ENCODE measurements around the gene ETS1. TPM values are rescaled to one million over a fixed set of nuclear protein-coding genes. Genes with fewer than 3 reads are reported as not detected.

ETS1 gene
- polyA plus RNA-seq, 1 donor (not counting 4 experiments of a cell fraction or from before 2014, with no cell fraction given), result 41.0 TPM

DNA sequence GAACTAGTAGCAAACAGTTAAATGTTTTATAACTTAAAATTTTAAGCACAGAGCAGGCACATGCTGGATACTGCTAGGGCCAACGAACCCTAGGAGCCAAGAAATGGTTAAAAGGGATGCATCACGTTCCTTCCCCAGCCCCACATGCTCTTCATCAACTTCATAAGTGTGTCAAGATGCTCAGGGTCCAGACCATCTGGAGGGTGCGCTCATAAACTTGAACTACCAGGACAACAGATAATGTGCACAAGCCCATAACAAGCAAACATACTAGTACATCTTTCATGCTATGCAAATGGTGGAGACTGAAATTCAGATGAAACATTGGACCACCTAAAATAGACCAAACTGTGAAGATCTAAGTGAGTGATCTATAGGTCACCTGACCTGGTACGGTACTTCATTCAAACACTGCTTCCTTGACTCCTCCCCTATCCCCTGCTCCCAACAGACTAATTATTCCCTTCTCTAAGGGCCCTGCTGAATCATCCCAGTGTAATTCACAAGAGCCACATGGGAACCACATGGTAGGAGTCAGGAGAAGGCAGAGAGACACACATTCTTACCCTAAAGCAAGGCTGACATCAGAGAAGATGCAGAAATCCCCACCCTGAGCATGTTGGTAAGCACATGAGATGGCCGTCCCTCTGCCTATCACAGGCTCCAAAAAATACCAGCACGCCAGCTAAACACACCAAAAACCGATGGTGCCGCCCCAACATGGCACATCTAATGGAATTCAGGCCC is 83.9 kb downstream of the ETS1 start:
- Histone ChIP-seq H3K9me1 (ENCODE audit: control insufficient read depth, extremely low read depth, insufficient read depth, low read length) (no peaks in the 10 kb centered on the region), H3K4me1 (ENCODE audit: control insufficient read depth, extremely low read depth, insufficient read depth, low read length) (peaks cover 76% of the 10 kb centered on the region), H2AFZ (ENCODE audit: control insufficient read depth, low read length) (no peak overlapping the region), H3K27me3 (ENCODE audit: control insufficient read depth, extremely low read depth, insufficient read depth, low read length) (no peaks in the 10 kb centered on the region), H3K4me2 (ENCODE audit: control insufficient read depth, extremely low read depth, insufficient read depth, low read depth, low read length) (peak overlapping the region; percentile 45), H3K36me3 (ENCODE audit: control insufficient read depth in 2 of 2, extremely low read depth in 1 of 2, insufficient read depth in 2 of 2, low read length in 2 of 2) (peaks cover 6 to 40% of the 10 kb centered on the region in 2 experiments), H4K20me1 (ENCODE audit: control insufficient read depth, extremely low read depth, insufficient read depth, low read length) (peaks cover 5% of the 10 kb centered on the region), H3K79me2 (ENCODE audit: control insufficient read depth, insufficient read depth, low read length) (peaks cover 89% of the 10 kb centered on the region), H3K9me3 (ENCODE audit: control insufficient read depth, low read depth, low read length) (no peaks in the 10 kb centered on the region), H3K27ac (ENCODE audit: control insufficient read depth, insufficient read depth, low read length) (peak overlapping the region; percentile 90), H3K9ac (ENCODE audit: control insufficient read depth, extremely low read depth, insufficient read depth, low read length) (peak overlapping the region; percentile 49), H3K4me3 (ENCODE audit: control insufficient read depth in 2 of 3, extremely low read depth in 1 of 3, insufficient read depth in 2 of 3, low read depth in 1 of 3, low read length in 3 of 3) (peak overlapping the region in 1 of 3 experiments; percentile 12)
- dilution Hi-C loops (cut with MboI; ENCODE audit: extremely low pct_ligation_motif_present, low sequenced_read_pairs), result loop anchor here (25.0 kb wide), 1 partner anchor 109 kb away; no protein-coding TSS in a partner anchor
- TF ChIP-seq EZH2 (IDR thresholded peaks at IDR 0.05; ENCODE audit: low read length), result no peak
- TF ChIP-seq, protein P1, sequence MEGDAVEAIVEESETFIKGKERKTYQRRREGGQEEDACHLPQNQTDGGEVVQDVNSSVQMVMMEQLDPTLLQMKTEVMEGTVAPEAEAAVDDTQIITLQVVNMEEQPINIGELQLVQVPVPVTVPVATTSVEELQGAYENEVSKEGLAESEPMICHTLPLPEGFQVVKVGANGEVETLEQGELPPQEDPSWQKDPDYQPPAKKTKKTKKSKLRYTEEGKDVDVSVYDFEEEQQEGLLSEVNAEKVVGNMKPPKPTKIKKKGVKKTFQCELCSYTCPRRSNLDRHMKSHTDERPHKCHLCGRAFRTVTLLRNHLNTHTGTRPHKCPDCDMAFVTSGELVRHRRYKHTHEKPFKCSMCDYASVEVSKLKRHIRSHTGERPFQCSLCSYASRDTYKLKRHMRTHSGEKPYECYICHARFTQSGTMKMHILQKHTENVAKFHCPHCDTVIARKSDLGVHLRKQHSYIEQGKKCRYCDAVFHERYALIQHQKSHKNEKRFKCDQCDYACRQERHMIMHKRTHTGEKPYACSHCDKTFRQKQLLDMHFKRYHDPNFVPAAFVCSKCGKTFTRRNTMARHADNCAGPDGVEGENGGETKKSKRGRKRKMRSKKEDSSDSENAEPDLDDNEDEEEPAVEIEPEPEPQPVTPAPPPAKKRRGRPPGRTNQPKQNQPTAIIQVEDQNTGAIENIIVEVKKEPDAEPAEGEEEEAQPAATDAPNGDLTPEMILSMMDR (optimal IDR thresholded peaks at IDR 0.05 in 1 of 3, IDR thresholded peaks at IDR 0.05 in 1 of 3, conservative IDR thresholded peaks at IDR 0.05 in 1 of 3; ENCODE audit: extremely low read depth in 1 of 3, insufficient read depth in 2 of 3, low read length in 3 of 3), result no peak
- peak; percentile 97 for FAIRE-seq
- DNase-seq (ENCODE audit: low read depth, low spot score), result peak; percentile 75

DNA sequence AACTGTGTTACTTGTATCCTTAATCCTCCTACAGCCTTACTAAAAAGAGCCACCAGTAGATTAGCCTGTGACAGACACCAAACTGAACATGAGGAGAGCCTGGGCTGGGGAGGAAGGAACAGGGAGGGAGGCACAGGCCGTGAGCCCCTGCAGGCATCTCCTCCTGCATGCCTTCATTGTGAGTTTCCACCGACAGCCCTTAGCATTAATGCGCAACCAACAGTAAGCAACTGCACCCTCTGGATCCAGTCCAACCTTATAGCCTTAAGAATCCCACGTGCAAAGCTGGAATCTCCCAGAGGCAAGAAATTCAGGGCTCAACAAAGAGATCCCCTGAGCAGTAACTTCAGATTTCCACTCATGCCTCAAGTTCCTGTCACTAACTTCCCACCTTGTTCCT is 84.6 kb downstream of the ETS1 start:
- H3K9me3 ChIP-seq (ENCODE audit: control insufficient read depth, low read depth, low read length), result no peaks in the 10 kb centered on the region
- peaks cover 76% of the 10 kb centered on the region for H3K4me1 ChIP-seq (ENCODE audit: control insufficient read depth, extremely low read depth, insufficient read depth, low read length)
- TF ChIP-seq, protein P1 (optimal IDR thresholded peaks at IDR 0.05 in 1 of 3, IDR thresholded peaks at IDR 0.05 in 1 of 3, conservative IDR thresholded peaks at IDR 0.05 in 1 of 3; ENCODE audit: extremely low read depth in 1 of 3, insufficient read depth in 2 of 3, low read length in 3 of 3), result no peak
- no peak for TF ChIP-seq EZH2 (IDR thresholded peaks at IDR 0.05; ENCODE audit: low read length)
- no peak overlapping the region for H3K4me3 ChIP-seq (ENCODE audit: control insufficient read depth in 2 of 3, extremely low read depth in 1 of 3, insufficient read depth in 2 of 3, low read depth in 1 of 3, low read length in 3 of 3)
- no peaks in the 10 kb centered on the region for H3K27me3 ChIP-seq (ENCODE audit: control insufficient read depth, extremely low read depth, insufficient read depth, low read length)
- peaks cover 89% of the 10 kb centered on the region for H3K79me2 ChIP-seq (ENCODE audit: control insufficient read depth, insufficient read depth, low read length)
- peak overlapping the region; percentile 90 for H3K27ac ChIP-seq (ENCODE audit: control insufficient read depth, insufficient read depth, low read length)
- H3K4me2 ChIP-seq (ENCODE audit: control insufficient read depth, extremely low read depth, insufficient read depth, low read depth, low read length), result peak overlapping the region; percentile 45
- dilution Hi-C loops (cut with MboI; ENCODE audit: extremely low pct_ligation_motif_present, low sequenced_read_pairs), result loop anchor here (25.0 kb wide), 1 partner anchor 110 kb away; no protein-coding TSS in a partner anchor
- H3K36me3 ChIP-seq (ENCODE audit: control insufficient read depth in 2 of 2, extremely low read depth in 1 of 2, insufficient read depth in 2 of 2, low read length in 2 of 2), result peaks cover 6 to 40% of the 10 kb centered on the region in 2 experiments
- DNase-seq (ENCODE audit: low read depth, low spot score), result peak; percentile 86
- no peaks in the 10 kb centered on the region for H3K9me1 ChIP-seq (ENCODE audit: control insufficient read depth, extremely low read depth, insufficient read depth, low read length)
- peaks cover 5% of the 10 kb centered on the region for H4K20me1 ChIP-seq (ENCODE audit: control insufficient read depth, extremely low read depth, insufficient read depth, low read length)
- H2AFZ ChIP-seq (ENCODE audit: control insufficient read depth, low read length), result no peak overlapping the region
- H3K9ac ChIP-seq (ENCODE audit: control insufficient read depth, extremely low read depth, insufficient read depth, low read length), result peak overlapping the region; percentile 49
- peak; percentile 92 for FAIRE-seq

Measured in keratinocyte (primary cell).